SK-N-SH treated with all-trans-retinoic acid at 6 μM for 48 hours (cell line): ENCODE measurements around the gene FXYD2.

Experiments
- ATAC-seq: fragments of 200-7000 bp; cut with Tn5 transposase; 3 replicates; pipeline ENCODE4 v1.9.1; 2020; ENCODE audit warnings: mild to moderate bottlenecking, moderate library complexity
- ARNTL ChIP-seq: fragments of 450-650 bp; formaldehyde crosslinking; IDR thresholded peaks from 2 replicates; pipeline ENCODE4 v1.5.0; 2020; ENCODE audit warnings: low read depth, mild to moderate bottlenecking, moderate library complexity, borderline replicate concordance
- BACH2 ChIP-seq: fragments of 250-450 bp; sonication (Bioruptor Pico); IDR thresholded peaks from 2 replicates; pipeline ENCODE4 v1.9.0; 2021; ENCODE audit warnings: mild to moderate bottlenecking, borderline replicate concordance
- CSDC2 ChIP-seq: fragments of 250-450 bp; sonication (Bioruptor Pico); IDR thresholded peaks from 2 replicates; pipeline ENCODE4 v1.5.0; 2020; ENCODE audit warnings: mild to moderate bottlenecking, moderate library complexity
- CSRNP3 ChIP-seq: fragments of 250-450 bp; sonication (Bioruptor Pico); IDR thresholded peaks from 2 replicates; pipeline ENCODE4 v1.5.1; 2021; ENCODE audit warnings: mild to moderate bottlenecking, moderate library complexity
- ESRRG ChIP-seq: fragments of 250-450 bp; sonication (Bioruptor Pico); IDR thresholded peaks from 2 replicates; pipeline ENCODE4 v1.6.1; 2021; ENCODE audit warnings: mild to moderate bottlenecking
- GLIS3 ChIP-seq: fragments of 250-450 bp; sonication (Bioruptor Pico); IDR thresholded peaks from 2 replicates; pipeline ENCODE4 v1.5.0; 2020; ENCODE audit warnings: mild to moderate bottlenecking, moderate library complexity
- ISL1 ChIP-seq: fragments of 250-450 bp; sonication (Bioruptor Pico); IDR thresholded peaks from 2 replicates; pipeline ENCODE4 v2.1.2; 2022; ENCODE audit warnings: mild to moderate bottlenecking, moderate library complexity
- RARB ChIP-seq: fragments of 250-450 bp; sonication (Bioruptor Pico); IDR thresholded peaks from 2 replicates; pipeline ENCODE4 v1.8.0; 2021; ENCODE audit warnings: mild to moderate bottlenecking, moderate library complexity
- SNAI2 ChIP-seq: fragments of 250-450 bp; sonication (Bioruptor Pico); IDR thresholded peaks from 2 replicates; pipeline ENCODE4 v1.5.0; 2020; ENCODE audit warnings: mild to moderate bottlenecking, moderate library complexity
- TCF4 ChIP-seq: fragments of 250-450 bp; sonication (Bioruptor Pico); IDR thresholded peaks from 2 replicates; pipeline ENCODE4 v1.8.0; 2021; ENCODE audit warnings: mild to moderate bottlenecking, moderate library complexity, borderline replicate concordance
- TOX ChIP-seq: fragments of 250-450 bp; sonication (Bioruptor Pico); IDR thresholded peaks from 2 replicates; pipeline ENCODE4 v1.8.0; 2021; ENCODE audit warnings: mild to moderate bottlenecking, moderate library complexity, borderline replicate concordance
- TSHZ2 ChIP-seq: fragments of 250-450 bp; sonication (Bioruptor Pico); IDR thresholded peaks from 2 replicates; pipeline ENCODE4 v1.5.0; 2020; ENCODE audit warnings: mild to moderate bottlenecking, moderate library complexity
- ZC3H10 ChIP-seq: fragments of 250-450 bp; sonication (Bioruptor Pico); IDR thresholded peaks from 2 replicates; pipeline ENCODE4 v1.5.1; 2021; ENCODE audit warnings: mild to moderate bottlenecking, moderate library complexity
- ZFP3 ChIP-seq: fragments of 250-450 bp; sonication (Bioruptor Pico); IDR thresholded peaks from 2 replicates; pipeline ENCODE4 v1.5.0; 2020; ENCODE audit warnings: mild to moderate bottlenecking, moderate library complexity
- ZNF565 ChIP-seq: fragments of 450-650 bp; formaldehyde crosslinking; conservative IDR thresholded peaks from 2 replicates; pipeline ENCODE4 v1.5.0; 2020; ENCODE audit warnings: low read depth, mild to moderate bottlenecking, moderate library complexity
- ZNF70 ChIP-seq: fragments of 450-650 bp; formaldehyde crosslinking; IDR thresholded peaks from 2 replicates; pipeline ENCODE4 v1.5.0; 2020; ENCODE audit warnings: mild to moderate bottlenecking, moderate library complexity
- TF ChIP-seq, protein P1 (sequence below): fragments of 250-450 bp; sonication (Bioruptor Pico); IDR thresholded peaks from 2 replicates; pipeline ENCODE4 v1.8.0; 2021; ENCODE audit warnings: low read depth, mild to moderate bottlenecking, moderate library complexity, borderline replicate concordance
- TF ChIP-seq, protein P2 (sequence below): fragments of 250-450 bp; sonication (Bioruptor Pico); IDR thresholded peaks from 2 replicates; pipeline ENCODE4 v1.5.1; 2020; ENCODE audit warnings: low read depth, mild to moderate bottlenecking, moderate library complexity
- TF ChIP-seq, protein P3 (sequence below): fragments of 250-450 bp; sonication (Bioruptor Pico); IDR thresholded peaks from 2 replicates; pipeline ENCODE4 v1.8.0; 2020; ENCODE audit warnings: mild to moderate bottlenecking, moderate library complexity, borderline replicate concordance

FXYD2 gene

GRCh38 chr11:117824571-117825537, at the start of gene FXYD2:
Gene FXYD2 (minus strand): TSS chr11:117824744. CDS start chr11:117824678, 66 bp downstream.
- no peak for ATAC-seq
- no peak for TF ChIP-seq TOX (CRISPR knock-in tag)
- TF ChIP-seq ZC3H10 (CRISPR knock-in tag): no peak
- TF ChIP-seq, protein P1, sequence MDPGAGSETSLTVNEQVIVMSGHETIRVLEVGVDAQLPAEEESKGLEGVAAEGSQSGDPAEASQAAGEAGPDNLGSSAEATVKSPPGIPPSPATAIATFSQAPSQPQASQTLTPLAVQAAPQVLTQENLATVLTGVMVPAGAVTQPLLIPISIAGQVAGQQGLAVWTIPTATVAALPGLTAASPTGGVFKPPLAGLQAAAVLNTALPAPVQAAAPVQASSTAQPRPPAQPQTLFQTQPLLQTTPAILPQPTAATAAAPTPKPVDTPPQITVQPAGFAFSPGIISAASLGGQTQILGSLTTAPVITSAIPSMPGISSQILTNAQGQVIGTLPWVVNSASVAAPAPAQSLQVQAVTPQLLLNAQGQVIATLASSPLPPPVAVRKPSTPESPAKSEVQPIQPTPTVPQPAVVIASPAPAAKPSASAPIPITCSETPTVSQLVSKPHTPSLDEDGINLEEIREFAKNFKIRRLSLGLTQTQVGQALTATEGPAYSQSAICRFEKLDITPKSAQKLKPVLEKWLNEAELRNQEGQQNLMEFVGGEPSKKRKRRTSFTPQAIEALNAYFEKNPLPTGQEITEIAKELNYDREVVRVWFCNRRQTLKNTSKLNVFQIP (CRISPR knock-in tag): no peak
- TF ChIP-seq, protein P2, sequence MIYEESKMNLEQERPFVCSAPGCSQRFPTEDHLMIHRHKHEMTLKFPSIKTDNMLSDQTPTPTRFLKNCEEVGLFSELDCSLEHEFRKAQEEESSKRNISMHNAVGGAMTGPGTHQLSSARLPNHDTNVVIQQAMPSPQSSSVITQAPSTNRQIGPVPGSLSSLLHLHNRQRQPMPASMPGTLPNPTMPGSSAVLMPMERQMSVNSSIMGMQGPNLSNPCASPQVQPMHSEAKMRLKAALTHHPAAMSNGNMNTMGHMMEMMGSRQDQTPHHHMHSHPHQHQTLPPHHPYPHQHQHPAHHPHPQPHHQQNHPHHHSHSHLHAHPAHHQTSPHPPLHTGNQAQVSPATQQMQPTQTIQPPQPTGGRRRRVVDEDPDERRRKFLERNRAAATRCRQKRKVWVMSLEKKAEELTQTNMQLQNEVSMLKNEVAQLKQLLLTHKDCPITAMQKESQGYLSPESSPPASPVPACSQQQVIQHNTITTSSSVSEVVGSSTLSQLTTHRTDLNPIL (CRISPR knock-in tag): no peak
- TF ChIP-seq, protein P3, sequence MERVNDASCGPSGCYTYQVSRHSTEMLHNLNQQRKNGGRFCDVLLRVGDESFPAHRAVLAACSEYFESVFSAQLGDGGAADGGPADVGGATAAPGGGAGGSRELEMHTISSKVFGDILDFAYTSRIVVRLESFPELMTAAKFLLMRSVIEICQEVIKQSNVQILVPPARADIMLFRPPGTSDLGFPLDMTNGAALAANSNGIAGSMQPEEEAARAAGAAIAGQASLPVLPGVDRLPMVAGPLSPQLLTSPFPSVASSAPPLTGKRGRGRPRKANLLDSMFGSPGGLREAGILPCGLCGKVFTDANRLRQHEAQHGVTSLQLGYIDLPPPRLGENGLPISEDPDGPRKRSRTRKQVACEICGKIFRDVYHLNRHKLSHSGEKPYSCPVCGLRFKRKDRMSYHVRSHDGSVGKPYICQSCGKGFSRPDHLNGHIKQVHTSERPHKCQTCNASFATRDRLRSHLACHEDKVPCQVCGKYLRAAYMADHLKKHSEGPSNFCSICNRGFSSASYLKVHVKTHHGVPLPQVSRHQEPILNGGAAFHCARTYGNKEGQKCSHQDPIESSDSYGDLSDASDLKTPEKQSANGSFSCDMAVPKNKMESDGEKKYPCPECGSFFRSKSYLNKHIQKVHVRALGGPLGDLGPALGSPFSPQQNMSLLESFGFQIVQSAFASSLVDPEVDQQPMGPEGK: no peak
- TF ChIP-seq SNAI2 (CRISPR knock-in tag): no peak
- no peak for TF ChIP-seq TSHZ2 (CRISPR knock-in tag)
- TF ChIP-seq ZNF70 (CRISPR knock-in tag): no peak
- no peak for TF ChIP-seq ZFP3
- TF ChIP-seq ESRRG (CRISPR knock-in tag): no peak
- TF ChIP-seq GLIS3 (CRISPR knock-in tag): no peak
- no peak for TF ChIP-seq BACH2 (CRISPR knock-in tag)
- no peak for TF ChIP-seq ZNF565 (CRISPR knock-in tag)
- TF ChIP-seq CSDC2 (CRISPR knock-in tag): no peak
- TF ChIP-seq TCF4 (CRISPR knock-in tag): no peak
- TF ChIP-seq, all 23 proteins: peak for 0

DNA sequence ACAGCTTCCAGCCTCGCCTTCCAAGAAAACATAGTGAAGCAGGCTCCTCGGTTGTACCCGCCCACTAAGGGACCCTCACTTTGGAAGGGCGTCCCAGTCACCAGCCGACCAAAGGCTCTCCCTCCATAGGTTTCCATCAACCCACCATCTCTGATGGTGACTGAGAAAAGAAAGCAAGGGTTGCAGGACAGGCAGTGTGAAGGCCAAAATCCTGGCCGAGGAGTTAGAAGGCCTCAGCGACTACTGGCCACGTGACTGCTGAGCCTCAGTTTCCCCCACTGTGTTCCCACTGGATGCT, 49.2 kb upstream of the FXYD2 start:
- no peak for ATAC-seq

More for the DNA sequence above, 49.2 kb upstream of the FXYD2 start:
- no peak for TF ChIP-seq SNAI2 (CRISPR knock-in tag)
- TF ChIP-seq, protein P2 (CRISPR knock-in tag): no peak
- TF ChIP-seq, protein P3: no peak
- TF ChIP-seq ARNTL (CRISPR knock-in tag): no peak
- TF ChIP-seq, protein P1 (CRISPR knock-in tag): no peak
- no peak for TF ChIP-seq TOX (CRISPR knock-in tag)
- TF ChIP-seq CSRNP3 (CRISPR knock-in tag): no peak
- TF ChIP-seq RARB (CRISPR knock-in tag): no peak
- TF ChIP-seq GLIS3 (CRISPR knock-in tag): no peak
- TF ChIP-seq ZC3H10 (CRISPR knock-in tag): no peak
- TF ChIP-seq ISL1: no peak
- TF ChIP-seq TCF4 (CRISPR knock-in tag): no peak
- TF ChIP-seq BACH2 (CRISPR knock-in tag): no peak
- no peak for TF ChIP-seq ESRRG (CRISPR knock-in tag)
